HEK293 (cell line): Measurements from ENCODE around the gene OSTM1.

Experiments used
- CTCF ChIP-seq: fragments of 450-650 bp; formaldehyde crosslinking; IDR thresholded peaks from 2 replicates; pipeline ENCODE4 v1.5.1; 2016; ENCODE audit warnings: missing biosample characterization, missing genetic modification characterization
- INSM2 ChIP-seq: fragments of 450-650 bp; formaldehyde crosslinking; IDR thresholded peaks from 2 replicates; pipeline ENCODE4 v1.5.1; 2016; ENCODE audit warnings: missing biosample characterization, missing genetic modification characterization
- ZBTB8A ChIP-seq: fragments of 450-650 bp; formaldehyde crosslinking; IDR thresholded peaks from 2 replicates; pipeline ENCODE4 v1.5.1; 2016; ENCODE audit warnings: missing biosample characterization, missing genetic modification characterization
- ZNF10 ChIP-seq: fragments of 450-650 bp; formaldehyde crosslinking; IDR thresholded peaks from 2 replicates; pipeline ENCODE4 v1.5.1; 2017; ENCODE audit warnings: missing biosample characterization, missing genetic modification characterization
- ZNF148 ChIP-seq: fragments of 450-650 bp; formaldehyde crosslinking; IDR thresholded peaks from 2 replicates; pipeline ENCODE4 v1.5.0; 2017; ENCODE audit warnings: missing biosample characterization, missing genetic modification characterization, borderline replicate concordance
- ZNF24 ChIP-seq: fragments of 450-650 bp; formaldehyde crosslinking; IDR thresholded peaks from 2 replicates; pipeline ENCODE4 v1.5.1; 2016; ENCODE audit warnings: missing biosample characterization, missing genetic modification characterization
- ZNF274 ChIP-seq, 2 experiments: fragments of 200-500 bp in 1 of 2; fragments of 450-650 bp in 1 of 2; sonication (Bioruptor generic) in 1 of 2; formaldehyde crosslinking in 1 of 2; IDR thresholded peaks; 2 replicates each; pipeline versions ENCODE4 v1.5.1 to v1.6.1; 2014 to 2016; ENCODE audit warnings: borderline replicate concordance in 1 of 2, inconsistent platforms in 1 of 2, low read length in 1 of 2, missing biosample characterization in 1 of 2, missing genetic modification characterization in 1 of 2

GRCh38 chr6:108119769-108120141, 45.2 kb upstream of the OSTM1 start:
- TF ChIP-seq INSM2: no peak
- TF ChIP-seq CTCF (tag by site-specific recombination): no peak
- no peak for TF ChIP-seq ZNF24 (tag by site-specific recombination)
- no peak for TF ChIP-seq ZNF10 (tag by site-specific recombination)
- TF ChIP-seq ZNF274 (IDR thresholded peaks at IDR 0.05; ENCODE audit: low read length): no peak
- TF ChIP-seq ZNF274 (tag by site-specific recombination; IDR thresholded peaks at IDR 0.05; ENCODE audit: borderline replicate concordance): no peak
- TF ChIP-seq ZBTB8A (tag by site-specific recombination): no peak
- TF ChIP-seq ZNF148 (tag by site-specific recombination): no peak
